GM18517 (cell line): ENCODE data around the gene PRCD.
"Not testable (repeated sequence)": the region's sequence is repeated elsewhere in the genome, so short reads cannot be mapped to it uniquely, and the experiment has no call there.

Source experiments
- ATAC-seq: cut with Tn5 transposase; IDR thresholded peaks from one replicate; pipeline ENCODE4 v1.9.1; 2021; ENCODE audit warnings: mild to moderate bottlenecking, moderate library complexity; ENCODE audit not compliant: unreplicated experiment

PRCD gene

DNA sequence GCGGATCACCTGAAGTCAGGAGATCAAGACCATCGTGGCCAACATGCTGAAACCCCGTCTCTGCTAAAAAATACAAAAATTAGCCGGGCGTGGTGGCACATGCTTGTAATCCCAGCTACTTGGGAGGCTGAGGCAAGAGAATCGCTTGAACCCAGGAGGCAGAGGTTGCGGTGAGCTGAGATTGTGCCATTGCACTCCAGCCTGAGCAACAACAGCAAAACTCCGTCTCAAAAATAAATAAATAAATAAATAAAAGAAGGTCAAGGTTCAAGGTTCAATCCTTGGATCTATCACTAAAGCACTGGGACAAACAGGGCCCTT is 14.4 kb upstream of the PRCD start:
- ATAC-seq = not testable (repeated sequence)

DNA sequence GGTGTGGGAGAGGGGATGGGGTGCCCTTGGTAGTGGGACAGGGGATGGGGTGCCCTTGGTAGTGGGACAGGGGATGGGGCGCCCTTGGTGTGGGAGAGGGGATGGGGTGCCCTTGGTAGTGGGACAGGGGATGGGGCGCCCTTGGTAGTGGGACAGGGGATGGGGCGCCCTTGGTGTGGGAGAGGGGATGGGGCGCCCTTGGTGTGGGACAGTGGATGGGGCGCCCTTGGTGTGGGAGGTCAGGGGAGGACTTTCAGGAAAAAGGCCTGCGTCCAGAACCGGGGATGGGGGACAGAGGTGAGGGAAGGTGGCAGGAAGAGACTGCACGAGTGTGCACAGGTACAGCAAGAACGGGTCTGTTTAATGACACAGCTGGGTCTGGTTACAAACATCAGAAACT is 12.8 kb upstream of the PRCD start:
- ATAC-seq = not testable (repeated sequence)

DNA sequence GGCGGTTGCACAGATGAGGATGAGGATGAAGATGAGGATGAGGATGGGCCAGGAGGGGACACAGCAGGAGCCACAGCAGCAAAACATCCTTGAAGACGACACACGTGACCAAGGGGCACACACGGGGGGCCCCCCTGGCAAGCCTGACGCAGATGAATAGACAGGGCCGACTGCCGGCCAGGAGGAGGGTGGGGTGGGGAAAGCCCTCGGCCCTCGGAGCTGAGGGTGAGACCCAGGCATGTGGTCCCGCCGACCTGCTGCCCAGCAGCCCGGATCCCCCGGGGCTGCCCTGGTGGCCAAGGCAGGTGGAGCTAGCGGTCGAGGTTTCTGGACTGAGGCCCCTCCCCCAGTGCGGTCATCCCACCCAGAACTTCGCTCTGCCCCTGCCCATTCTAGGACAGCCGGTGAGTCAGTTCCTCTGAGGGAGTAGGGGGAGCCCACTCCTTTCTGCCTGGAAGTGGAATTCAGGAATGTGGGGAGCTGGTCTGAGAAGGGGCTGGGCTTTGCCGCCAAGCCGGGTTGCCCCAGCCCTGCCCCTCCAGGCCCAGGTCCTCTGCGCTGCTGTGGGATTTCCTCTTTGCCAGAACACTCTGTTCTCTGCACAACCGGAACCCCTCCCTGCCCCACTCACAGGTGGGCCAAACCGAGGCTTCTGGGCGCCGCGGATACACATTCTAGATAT is 12.3 kb upstream of the PRCD start:
- ATAC-seq = peak; percentile 48

GRCh38 chr17:76528156-76528527 is 11.7 kb upstream of the PRCD start:
- ATAC-seq = peak; percentile 38

DNA sequence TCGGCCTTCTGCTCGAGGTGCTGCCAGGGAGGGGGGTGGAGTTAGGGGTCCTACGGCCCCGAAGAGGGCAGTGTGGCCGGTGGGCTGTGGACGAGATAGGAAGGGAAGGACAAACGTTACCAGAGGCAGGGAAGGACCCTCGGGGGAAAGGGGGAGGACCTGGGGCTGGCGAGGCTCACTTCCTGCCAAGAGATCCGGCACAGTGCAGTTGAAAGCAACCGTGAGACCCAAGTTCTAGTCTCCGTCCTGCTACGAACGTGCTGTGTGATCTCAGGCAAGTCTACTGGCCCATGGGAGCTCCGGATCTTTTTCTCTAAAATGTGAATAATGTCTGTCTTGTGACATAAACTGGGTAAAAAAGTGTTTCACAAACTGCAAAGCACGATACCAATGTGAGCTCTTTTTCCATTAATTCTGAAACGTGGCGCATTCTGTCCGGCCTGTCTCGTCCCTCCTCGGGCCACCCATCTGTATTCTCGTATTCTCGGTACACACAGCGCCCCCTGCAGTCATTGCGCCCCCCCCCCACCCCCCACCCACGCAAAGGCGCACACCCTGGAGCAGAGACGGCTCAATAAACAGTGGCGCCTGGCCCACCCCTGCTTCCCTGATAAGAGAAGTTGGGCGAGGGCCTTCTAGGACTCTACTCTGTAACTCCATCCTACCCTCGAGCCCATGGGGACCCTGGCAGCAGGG is 11.2 kb upstream of the PRCD start:
- no peak for ATAC-seq

DNA sequence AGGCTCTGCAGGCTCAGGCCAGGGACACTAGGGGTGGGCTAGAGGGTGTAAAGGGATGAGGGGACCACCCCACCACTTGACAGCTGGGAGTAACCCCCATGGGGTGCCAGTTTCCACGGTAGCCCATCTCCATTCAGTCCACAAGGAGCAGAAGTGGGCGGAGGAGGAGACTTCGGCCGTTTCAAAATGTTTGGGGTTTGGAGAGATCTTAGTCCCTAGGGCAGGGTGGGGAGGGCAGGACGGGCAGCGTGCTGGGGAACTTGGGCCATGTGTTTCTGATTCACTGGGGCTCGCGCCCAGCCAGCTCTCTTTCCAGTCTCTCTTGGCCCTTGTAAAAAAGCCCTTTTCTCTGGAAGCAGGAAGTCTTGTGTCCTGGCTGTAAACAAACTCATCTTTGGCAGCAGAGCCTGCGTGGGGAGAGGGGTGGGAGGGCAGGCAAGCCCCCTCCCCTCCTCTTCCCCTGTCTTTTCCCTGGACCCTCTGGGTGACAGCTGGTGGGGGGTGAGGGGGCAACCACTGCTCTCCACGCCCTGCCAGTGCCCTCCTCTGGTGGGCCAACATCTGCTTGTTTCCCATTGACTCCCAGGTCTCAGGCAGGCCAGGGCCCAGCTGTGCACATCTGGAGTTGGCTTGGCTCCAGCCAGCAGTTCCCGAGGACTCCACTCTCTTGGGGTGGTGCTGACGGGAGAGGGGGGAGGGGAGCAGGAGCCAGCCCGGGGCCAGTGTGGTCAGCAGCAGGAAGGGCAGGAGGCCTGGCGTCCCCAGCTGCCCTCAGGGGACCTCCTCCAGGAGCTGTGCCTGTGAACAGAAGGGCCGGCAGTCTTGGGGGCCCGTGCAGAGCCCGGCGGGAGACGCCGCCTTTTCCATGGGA is 10.4 kb upstream of the PRCD start:
- no peak for ATAC-seq

- ATAC-seq = no peak
Observed at GRCh38 chr17:76530095-76530723, 9.6 kb upstream of the PRCD start.

- no peak for ATAC-seq
Observed at GRCh38 chr17:76530811-76531485, 8.9 kb upstream of the PRCD start.

GRCh38 chr17:76531486-76532038 is 8.3 kb upstream of the PRCD start:
- no peak for ATAC-seq

GRCh38 chr17:76532072-76532651 is 7.7 kb upstream of the PRCD start:
- no peak for ATAC-seq

GRCh38 chr17:76533640-76534359 is 6.0 kb upstream of the PRCD start:
- ATAC-seq = not testable (repeated sequence)

DNA sequence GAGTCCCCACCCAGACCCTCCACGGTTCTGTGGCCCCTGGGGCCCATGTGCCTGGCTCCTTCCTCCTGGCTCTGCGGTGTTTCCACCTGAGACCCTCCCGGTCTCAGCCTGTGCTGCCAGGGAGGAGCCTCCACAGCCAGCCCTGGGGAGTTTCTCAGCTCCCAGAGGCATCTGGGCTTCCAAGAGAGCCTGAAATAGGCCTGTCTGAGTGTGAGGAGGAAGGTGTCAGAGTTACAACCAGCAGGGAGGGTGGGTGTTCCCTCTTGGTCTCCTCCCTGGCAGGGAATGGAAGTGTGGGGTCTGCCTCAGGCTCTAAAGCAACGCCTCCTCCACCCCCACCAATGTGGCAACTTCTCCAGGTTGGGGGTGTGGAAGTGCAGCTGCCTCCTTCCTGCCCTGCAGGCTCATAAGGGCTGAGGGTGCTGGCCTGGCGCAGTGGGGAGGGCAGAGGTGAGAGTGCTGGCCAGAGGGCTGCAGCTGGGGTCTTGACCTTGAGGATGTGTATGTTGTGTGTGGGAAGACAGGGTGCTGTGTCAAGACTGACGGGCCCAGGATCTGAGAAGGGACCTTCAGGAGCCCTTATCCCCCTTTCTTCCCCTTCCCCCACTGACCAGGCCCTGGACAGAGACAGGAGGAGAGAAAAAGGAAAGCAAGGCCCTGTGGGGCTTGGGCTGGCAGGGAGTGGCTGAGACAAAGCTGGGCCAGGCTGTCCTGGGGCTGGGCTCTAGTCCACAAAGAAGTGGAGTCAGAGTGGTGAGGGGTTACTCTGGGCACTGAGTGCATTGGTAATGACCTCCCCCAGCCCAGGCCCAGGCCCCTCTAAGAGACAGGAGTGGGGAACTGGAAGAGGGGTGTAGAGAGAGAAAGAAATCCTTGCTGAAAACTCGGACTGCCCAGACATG is 4.8 kb upstream of the PRCD start:
- no peak for ATAC-seq

- ATAC-seq = no peak
Observed at GRCh38 chr17:76535788-76536510, 3.9 kb upstream of the PRCD start.

GRCh38 chr17:76536511-76537287 is 3.1 kb upstream of the PRCD start:
- ATAC-seq = no peak

GRCh38 chr17:76537288-76537577 is 2.6 kb upstream of the PRCD start:
- no peak for ATAC-seq

DNA sequence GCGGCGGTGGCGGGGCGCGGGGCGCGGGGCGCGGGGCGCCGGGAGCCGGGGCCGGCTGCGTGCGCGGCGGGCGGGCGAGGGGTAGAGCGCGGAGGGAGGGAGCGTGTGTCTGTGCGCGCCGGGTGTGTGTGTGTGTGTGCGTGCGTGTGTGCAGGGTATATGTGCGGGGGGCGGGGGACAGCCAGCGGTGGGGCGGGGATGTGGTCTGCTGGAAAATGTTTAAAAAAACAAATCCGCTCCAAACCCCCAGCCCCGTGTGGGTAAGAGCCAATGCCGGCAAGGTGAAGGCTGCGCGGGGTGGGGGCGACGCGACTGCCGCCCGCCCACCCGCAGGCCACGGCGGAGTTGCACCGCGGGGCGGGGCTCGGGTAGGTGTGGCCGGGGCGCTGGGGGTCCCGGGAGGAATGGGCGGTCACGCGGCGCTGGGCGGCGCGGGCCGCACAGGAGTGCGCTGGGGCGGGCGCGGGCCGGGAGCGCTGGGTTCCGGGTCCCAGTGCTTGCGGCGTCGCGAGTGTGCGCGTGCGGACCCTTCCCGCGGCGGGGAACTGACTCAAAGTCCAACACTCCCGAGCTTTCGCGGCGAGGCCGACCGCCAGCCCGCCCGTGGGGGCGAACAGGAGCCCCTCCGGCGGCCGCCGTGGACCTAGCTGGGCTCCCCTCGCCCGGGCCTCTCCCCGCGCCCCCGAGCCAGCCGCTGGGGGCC is 2.1 kb upstream of the PRCD start, which contains the start of gene CYGB:
CYGB (minus strand) TSS at position 132 of the 703 bp plus-strand sequence. CDS start 167 bp downstream, outside the sequence.
- ATAC-seq = no peak
